NCI-H460 (cell line): ENCODE data around the gene TADA3. TPM values are rescaled to one million over a fixed set of nuclear protein-coding genes. Genes with fewer than 3 reads are reported as not detected.
A peak's percentile ranks its signal among the peaks of the same experiment; 100 is the strongest.

Experiments
- DNase-seq: peaks from one replicate; pipeline ENCODE4 v3.0.0-alpha.2; 2016; ENCODE audit warnings: low read depth; ENCODE audit errors: extremely low read depth
- total RNA-seq: library from RNA; depleted of rRNA; stranded (reverse); fragments of >200 nt; shearing (Covaris generic); gene quantifications from 2 replicates; pipeline ENCODE4 v1.2.3, GENCODE V29; 2014; rRNA removed

TADA3 gene
- total RNA-seq, 1 experiment from 2014 or later, result 49.2 TPM

DNA sequence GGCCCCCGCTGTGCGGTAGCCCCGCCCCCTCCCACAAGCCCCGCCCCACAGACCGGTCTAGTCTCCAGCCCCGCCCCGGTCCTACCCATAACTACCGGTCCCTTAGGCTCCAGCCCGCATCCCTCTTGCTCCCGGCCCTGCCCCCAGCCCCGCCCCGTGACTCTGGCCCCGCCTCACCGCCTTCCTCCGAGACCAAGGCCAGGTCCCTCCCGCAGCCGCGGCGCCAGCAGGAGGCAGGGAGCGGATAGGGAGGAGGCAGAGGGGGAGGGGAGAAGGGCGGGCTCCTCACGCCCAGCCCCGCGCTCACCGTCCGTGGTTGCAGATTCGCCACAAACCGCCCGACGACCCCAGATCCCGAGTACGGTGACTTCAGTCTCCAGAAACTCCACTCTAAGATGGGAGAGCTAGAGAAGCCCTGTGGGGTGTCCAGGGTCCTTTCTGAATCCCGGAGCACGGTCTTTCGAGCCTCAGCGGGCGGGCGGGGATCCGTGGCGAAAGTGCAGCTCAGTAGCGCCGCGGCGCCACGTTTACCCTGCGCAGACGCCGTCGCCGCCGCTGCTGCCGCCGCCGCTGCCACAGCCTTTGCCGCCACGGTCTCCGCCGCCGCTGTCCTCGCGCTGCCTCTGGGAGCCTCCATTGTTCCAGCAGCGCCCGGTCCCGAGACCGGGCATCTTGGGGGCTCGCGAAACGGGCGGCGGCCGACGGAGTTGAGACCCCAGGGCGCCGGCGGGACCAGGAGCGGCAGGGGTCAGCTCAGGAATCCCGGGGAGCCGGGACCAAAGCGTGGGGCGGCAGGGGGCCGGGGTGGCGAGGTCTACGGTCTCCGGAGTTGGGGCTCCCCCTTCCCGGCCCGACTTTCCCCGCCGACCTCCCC lies 60.8 kb downstream of the TADA3 start, which contains the start of gene BRPF1:
BRPF1 (plus strand) TSS at position 530 of the 874 bp plus-strand sequence. CDS start 2,406 bp downstream, outside the sequence.
- DNase-seq, result peak; percentile 96

GRCh38 chr3:9730657-9731205 lies 61.5 kb downstream of the TADA3 start:
- DNase-seq, result no peak

Other genes with a start within 250 kb of the TADA3 start
- not detected in 2 replicates for gene LHFPL4, start 238.7 kb downstream of the TADA3 start, total RNA-seq
- 22.6 and 23.3 TPM in 2 replicates for gene MTMR14, start 143.0 kb downstream of the TADA3 start, total RNA-seq
- not detected in 2 replicates for gene CPNE9, start 88.6 kb downstream of the TADA3 start, total RNA-seq
- 6.3 and 7.8 TPM in 2 replicates for gene BRPF1, start 60.7 kb downstream of the TADA3 start, total RNA-seq
- 10.1 and 13.9 TPM in 2 replicates for gene OGG1, start 42.5 kb downstream of the TADA3 start, total RNA-seq
- gene CAMK1, start 22.5 kb downstream of the TADA3 start, total RNA-seq, result 27.1 and 28.2 TPM in 2 replicates
- gene ARPC4, start 609 bp upstream of the TADA3 start, total RNA-seq, result 80.9 and 97.3 TPM in 2 replicates
- gene TTLL3, start 17.8 kb upstream of the TADA3 start, total RNA-seq, result 5.2 and 8.2 TPM in 2 replicates
- gene RPUSD3, start 51.5 kb upstream of the TADA3 start, total RNA-seq, result 22.2 and 25.3 TPM in 2 replicates
- not detected in 2 replicates for gene CIDEC, start 87.8 kb upstream of the TADA3 start, total RNA-seq
- 30.2 and 35.3 TPM in 2 replicates for gene JAGN1, start 98.1 kb upstream of the TADA3 start, total RNA-seq
- gene IL17RE, start 110.4 kb upstream of the TADA3 start, total RNA-seq, result 0.12 and 0.23 TPM in 2 replicates
- gene IL17RC, start 124.6 kb upstream of the TADA3 start, total RNA-seq, result 18.7 and 24.4 TPM in 2 replicates
- gene CRELD1, start 141.4 kb upstream of the TADA3 start, total RNA-seq, result 12.8 and 13.6 TPM in 2 replicates
- gene PRRT3, start 159.9 kb upstream of the TADA3 start, total RNA-seq, result 0.45 and 0.72 TPM in 2 replicates
- 63.7 and 71.2 TPM in 2 replicates for gene EMC3, start 194.4 kb upstream of the TADA3 start, total RNA-seq
- gene FANCD2, start 234.0 kb upstream of the TADA3 start, total RNA-seq, result 18.2 and 21.0 TPM in 2 replicates